ENCODE data around the gene WASHC2A. TPM values are rescaled to one million over a fixed set of nuclear protein-coding genes. Genes with fewer than 3 reads are reported as not detected.
"Not testable (repeated sequence)": the region's sequence is repeated elsewhere in the genome, so short reads cannot be mapped to it uniquely, and the experiment has no call there.

Gene WASHC2A
- total and polyA plus RNA-seq, 3 donors from 2014 or later = 27.7 to 43.5 (median 34.4) TPM

DNA sequence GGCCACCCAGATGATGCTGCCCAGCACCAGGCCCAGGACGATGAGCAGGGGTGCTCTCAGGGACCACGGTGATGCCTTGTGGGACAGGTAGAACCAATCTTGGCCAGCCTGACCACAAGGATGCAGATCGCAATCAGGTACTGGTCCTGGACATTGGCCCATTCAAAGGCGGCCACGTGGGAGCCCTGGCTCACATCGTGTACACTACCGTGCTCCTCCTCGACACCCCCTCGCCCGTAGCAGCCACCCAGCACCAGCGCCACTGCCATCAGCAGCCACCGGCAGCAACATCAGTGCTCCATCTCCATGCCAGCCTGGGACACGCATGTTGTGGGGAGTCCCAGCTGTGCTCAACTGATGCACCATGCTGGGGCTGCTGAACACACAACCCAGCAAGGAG lies 40.6 kb upstream of the WASHC2A start:
- Histone ChIP-seq H3K27me3 (no peaks in the 10 kb centered on the region), H3K27ac (no peak overlapping the region), H3K9me3 (no peaks in the 10 kb centered on the region), H3K4me1 (no peaks in the 10 kb centered on the region), H3K36me3 (ENCODE audit: low read depth, missing control alignments) (no peaks in the 10 kb centered on the region), H3K4me3 (no peak overlapping the region)
- intact Hi-C loops (cut with DNase I; ENCODE audit: low total_unique reads) = no loop called here
- TF ChIP-seq, protein P1, sequence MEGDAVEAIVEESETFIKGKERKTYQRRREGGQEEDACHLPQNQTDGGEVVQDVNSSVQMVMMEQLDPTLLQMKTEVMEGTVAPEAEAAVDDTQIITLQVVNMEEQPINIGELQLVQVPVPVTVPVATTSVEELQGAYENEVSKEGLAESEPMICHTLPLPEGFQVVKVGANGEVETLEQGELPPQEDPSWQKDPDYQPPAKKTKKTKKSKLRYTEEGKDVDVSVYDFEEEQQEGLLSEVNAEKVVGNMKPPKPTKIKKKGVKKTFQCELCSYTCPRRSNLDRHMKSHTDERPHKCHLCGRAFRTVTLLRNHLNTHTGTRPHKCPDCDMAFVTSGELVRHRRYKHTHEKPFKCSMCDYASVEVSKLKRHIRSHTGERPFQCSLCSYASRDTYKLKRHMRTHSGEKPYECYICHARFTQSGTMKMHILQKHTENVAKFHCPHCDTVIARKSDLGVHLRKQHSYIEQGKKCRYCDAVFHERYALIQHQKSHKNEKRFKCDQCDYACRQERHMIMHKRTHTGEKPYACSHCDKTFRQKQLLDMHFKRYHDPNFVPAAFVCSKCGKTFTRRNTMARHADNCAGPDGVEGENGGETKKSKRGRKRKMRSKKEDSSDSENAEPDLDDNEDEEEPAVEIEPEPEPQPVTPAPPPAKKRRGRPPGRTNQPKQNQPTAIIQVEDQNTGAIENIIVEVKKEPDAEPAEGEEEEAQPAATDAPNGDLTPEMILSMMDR (IDR thresholded peaks at IDR 0.05) = no peak
- WGBS, 2 donors = 88 to 98% methylated on average over 7 to 11 of the region's 13 CpGs
- no peak for DNase-seq

DNA sequence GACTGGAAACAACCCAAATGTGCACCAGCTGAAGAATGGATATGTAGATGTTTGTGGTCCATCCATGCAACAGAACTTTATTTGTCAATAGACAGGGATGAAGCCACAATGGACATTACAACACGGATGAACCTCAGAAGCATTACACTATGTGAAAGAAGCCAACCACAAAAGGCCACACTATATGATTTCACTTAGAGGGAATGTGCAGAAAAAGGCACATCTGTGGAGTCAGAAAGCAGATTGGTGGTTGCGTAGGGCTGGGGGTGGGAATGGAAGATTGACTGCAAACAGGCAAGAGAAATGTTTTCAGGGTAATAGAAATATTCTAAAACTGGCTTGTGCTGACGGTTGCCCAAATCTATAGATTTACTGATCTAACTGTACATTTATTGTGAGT lies 34.3 kb upstream of the WASHC2A start:
- TF ChIP-seq, protein P1 (IDR thresholded peaks at IDR 0.05) = no peak
- TF ChIP-seq POLR2A (IDR thresholded peaks at IDR 0.05) = no peak
- no peaks in the 10 kb centered on the region for H3K4me1 ChIP-seq
- 60 to 64% methylated on average over 3 of the region's 3 CpGs for WGBS, 2 donors
- DNase-seq = no peak
- intact Hi-C loops (cut with DNase I; ENCODE audit: low total_unique reads) = no loop called here
- H3K27ac ChIP-seq = no peak overlapping the region
- no peaks in the 10 kb centered on the region for H3K36me3 ChIP-seq (ENCODE audit: low read depth, missing control alignments)
- no peaks in the 10 kb centered on the region for H3K27me3 ChIP-seq
- no peaks in the 10 kb centered on the region for H3K9me3 ChIP-seq
- H3K4me3 ChIP-seq = no peak overlapping the region

DNA sequence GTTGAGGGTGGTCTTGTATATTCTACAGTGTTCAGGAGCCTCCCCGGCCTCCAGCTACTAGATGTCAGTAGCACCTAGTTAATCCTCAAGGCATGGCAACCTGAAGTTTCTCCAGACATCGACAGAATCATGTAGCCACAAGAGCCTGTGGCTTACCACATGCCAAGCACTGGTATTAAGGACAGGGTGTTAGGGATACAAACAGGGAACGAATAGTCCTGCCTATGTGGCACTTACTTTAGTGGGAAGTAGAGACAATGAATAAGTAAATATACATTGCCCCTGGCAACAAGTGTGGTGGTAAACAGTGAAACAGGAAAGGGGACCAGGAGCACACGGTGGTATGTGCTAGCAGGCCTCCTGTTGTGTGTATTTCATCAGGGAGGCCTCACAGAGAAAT lies 32.4 kb upstream of the WASHC2A start:
- not testable (repeated sequence) for DNase-seq; H3K36me3 ChIP-seq (ENCODE audit: low read depth, missing control alignments)
- WGBS, 2 donors = 79 to 86% methylated on average over 3 of the region's 4 CpGs

GRCh38 chr10:50044941-50045664 lies 22.7 kb upstream of the WASHC2A start:
- Histone ChIP-seq H3K27ac (no peak overlapping the region), H3K9me3 (no peaks in the 10 kb centered on the region), H3K27me3 (no peaks in the 10 kb centered on the region), H3K4me3 (no peak overlapping the region), H3K4me1 (no peaks in the 10 kb centered on the region), H3K36me3 (ENCODE audit: low read depth, missing control alignments) (no peaks in the 10 kb centered on the region)
- intact Hi-C loops (cut with DNase I; ENCODE audit: low total_unique reads) = no loop called here
- TF ChIP-seq, protein P1 (IDR thresholded peaks at IDR 0.05) = no peak
- TF ChIP-seq POLR2A (IDR thresholded peaks at IDR 0.05) = no peak
- WGBS, 2 donors = 66 to 72% methylated on average over 5 of the region's 5 CpGs
- no peak for DNase-seq

More for the DNA sequence above, 32.4 kb upstream of the WASHC2A start:
- H3K27me3 ChIP-seq; H3K4me1 ChIP-seq; H3K9me3 ChIP-seq; H3K27ac ChIP-seq; intact Hi-C loops (cut with DNase I; ENCODE audit: low total_unique reads); H3K4me3 ChIP-seq: not testable (repeated sequence)

DNA sequence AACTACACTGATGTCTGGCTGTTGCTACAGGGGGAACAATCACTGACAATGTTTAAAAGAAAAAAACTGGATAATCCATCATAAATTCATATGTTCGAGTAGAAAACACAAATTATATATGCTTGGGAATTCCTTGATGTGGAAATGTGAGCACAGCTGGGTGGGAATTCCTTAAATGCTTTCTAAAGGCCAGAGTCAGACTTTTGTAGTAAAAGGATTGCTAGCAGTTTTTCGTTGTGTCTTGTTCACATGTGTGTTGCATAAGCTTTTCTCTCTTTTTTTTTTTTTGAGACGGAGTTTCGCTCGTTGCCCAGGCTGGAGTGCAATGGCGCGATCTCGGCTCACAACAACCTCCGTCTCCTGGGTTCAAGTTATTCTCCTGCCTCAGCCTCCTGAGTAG lies 21.3 kb upstream of the WASHC2A start:
- intact Hi-C loops (cut with DNase I; ENCODE audit: low total_unique reads); DNase-seq; H3K36me3 ChIP-seq (ENCODE audit: low read depth, missing control alignments); H3K9me3 ChIP-seq; H3K27me3 ChIP-seq; H3K27ac ChIP-seq; H3K4me1 ChIP-seq; H3K4me3 ChIP-seq: not testable (repeated sequence)
- 77 to 81% methylated on average over 9 of the region's 9 CpGs for WGBS, 2 donors

GRCh38 chr10:50047594-50047993 lies 20.2 kb upstream of the WASHC2A start:
- H3K4me3 ChIP-seq; H3K4me1 ChIP-seq; H3K27ac ChIP-seq; intact Hi-C loops (cut with DNase I; ENCODE audit: low total_unique reads); H3K9me3 ChIP-seq; H3K36me3 ChIP-seq (ENCODE audit: low read depth, missing control alignments); H3K27me3 ChIP-seq; DNase-seq: not testable (repeated sequence)
- 89 to 90% methylated on average over 3 to 5 of the region's 5 CpGs for WGBS, 2 donors

GRCh38 chr10:50051995-50052660 lies 15.6 kb upstream of the WASHC2A start:
- intact Hi-C loops (cut with DNase I; ENCODE audit: low total_unique reads); H3K4me1 ChIP-seq: not testable (repeated sequence)

GRCh38 chr10:50052778-50053376 lies 14.9 kb upstream of the WASHC2A start:
- H3K27ac ChIP-seq; H3K4me3 ChIP-seq; H3K4me1 ChIP-seq; DNase-seq; H3K27me3 ChIP-seq; H3K36me3 ChIP-seq (ENCODE audit: low read depth, missing control alignments); H3K9me3 ChIP-seq; intact Hi-C loops (cut with DNase I; ENCODE audit: low total_unique reads): not testable (repeated sequence)
- WGBS, 2 donors = 64 to 73% methylated on average over 6 of the region's 6 CpGs

More at GRCh38 chr10:50051995-50052660, 15.6 kb upstream of the WASHC2A start:
- WGBS, 2 donors = 58 to 75% methylated on average over 3 of the region's 3 CpGs
- H3K4me3 ChIP-seq; DNase-seq; H3K36me3 ChIP-seq (ENCODE audit: low read depth, missing control alignments); H3K27ac ChIP-seq; H3K27me3 ChIP-seq; H3K9me3 ChIP-seq: not testable (repeated sequence)
